GM21576 (cell line): ENCODE measurements around the gene SLC6A16.
"Not testable (repeated sequence)": the region's sequence is repeated elsewhere in the genome, so short reads cannot be mapped to it uniquely, and the experiment has no call there.

Experiments
- ATAC-seq: cut with Tn5 transposase; IDR thresholded peaks from one replicate; pipeline ENCODE4 v1.9.1; 2021; ENCODE audit warnings: mild to moderate bottlenecking, moderate library complexity; ENCODE audit not compliant: unreplicated experiment

SLC6A16 gene

GRCh38 chr19:49331616-49332055 is 6.6 kb upstream of the SLC6A16 start:
- ATAC-seq: peak; percentile 35

GRCh38 chr19:49331187-49331586 is 6.2 kb upstream of the SLC6A16 start:
- ATAC-seq: not testable (repeated sequence)

- ATAC-seq: no peak
These were observed 3.8 kb upstream of the SLC6A16 start for GRCh38 chr19:49328741-49329140.

- no peak for ATAC-seq
These were observed 3.0 kb upstream of the SLC6A16 start for GRCh38 chr19:49327878-49328544.

GRCh38 chr19:49326165-49326704 is 1.2 kb upstream of the SLC6A16 start:
- no peak for ATAC-seq

GRCh38 chr19:49325756-49326155 is 765 bp upstream of the SLC6A16 start:
- ATAC-seq: not testable (repeated sequence)

GRCh38 chr19:49318296-49318695 is 6.7 kb downstream of the SLC6A16 start:
- ATAC-seq: no peak

- ATAC-seq: no peak
These were observed 8.7 kb downstream of the SLC6A16 start for GRCh38 chr19:49316284-49316683.

GRCh38 chr19:49315111-49315510 is 9.9 kb downstream of the SLC6A16 start:
- no peak for ATAC-seq

- no peak for ATAC-seq
These were observed 15.9 kb downstream of the SLC6A16 start for GRCh38 chr19:49309087-49309486.

- ATAC-seq: not testable (repeated sequence)
These were observed 18.3 kb downstream of the SLC6A16 start for GRCh38 chr19:49306734-49307133.

- no peak for ATAC-seq
These were observed 23.1 kb downstream of the SLC6A16 start for GRCh38 chr19:49301866-49302252.

GRCh38 chr19:49301165-49301865 is 23.7 kb downstream of the SLC6A16 start:
- no peak for ATAC-seq

GRCh38 chr19:49298653-49299052 is 26.3 kb downstream of the SLC6A16 start:
- not testable (repeated sequence) for ATAC-seq

GRCh38 chr19:49297403-49297802 is 27.6 kb downstream of the SLC6A16 start:
- ATAC-seq: no peak

- no peak for ATAC-seq
These were observed 29.6 kb downstream of the SLC6A16 start for GRCh38 chr19:49295208-49295880.

GRCh38 chr19:49294401-49294800 is 30.6 kb downstream of the SLC6A16 start:
- no peak for ATAC-seq

- ATAC-seq: no peak
These were observed 34.5 kb downstream of the SLC6A16 start for GRCh38 chr19:49290517-49290916.

- not testable (repeated sequence) for ATAC-seq
These were observed 35.7 kb downstream of the SLC6A16 start for GRCh38 chr19:49289286-49289685.

GRCh38 chr19:49288205-49288604 is 36.8 kb downstream of the SLC6A16 start:
- ATAC-seq: not testable (repeated sequence)

GRCh38 chr19:49287141-49287770 is 37.7 kb downstream of the SLC6A16 start:
- ATAC-seq: no peak
